ENCODE results near the gene ADGRL1.

DNA sequence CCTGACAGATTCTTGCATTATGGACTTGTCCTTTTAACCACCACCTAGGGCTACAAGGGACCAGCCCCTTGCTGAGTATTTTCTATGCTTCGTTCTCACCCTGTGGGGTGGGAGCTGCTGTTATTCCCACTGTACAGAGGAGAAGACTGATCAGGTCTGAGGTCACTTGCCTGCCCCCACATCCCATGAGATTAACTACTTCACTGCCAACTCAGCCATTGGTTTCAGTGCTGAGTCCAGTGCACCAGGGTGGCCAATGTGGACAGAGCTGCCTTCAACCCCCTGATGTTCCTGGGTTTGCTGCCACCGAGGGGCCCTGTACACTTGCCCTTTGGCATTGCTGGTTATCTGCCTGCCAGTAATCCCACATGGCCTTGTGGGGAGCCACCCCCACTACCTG lies 95.3 kb downstream of the ADGRL1 start:
- TF ChIP-seq, protein P1, sequence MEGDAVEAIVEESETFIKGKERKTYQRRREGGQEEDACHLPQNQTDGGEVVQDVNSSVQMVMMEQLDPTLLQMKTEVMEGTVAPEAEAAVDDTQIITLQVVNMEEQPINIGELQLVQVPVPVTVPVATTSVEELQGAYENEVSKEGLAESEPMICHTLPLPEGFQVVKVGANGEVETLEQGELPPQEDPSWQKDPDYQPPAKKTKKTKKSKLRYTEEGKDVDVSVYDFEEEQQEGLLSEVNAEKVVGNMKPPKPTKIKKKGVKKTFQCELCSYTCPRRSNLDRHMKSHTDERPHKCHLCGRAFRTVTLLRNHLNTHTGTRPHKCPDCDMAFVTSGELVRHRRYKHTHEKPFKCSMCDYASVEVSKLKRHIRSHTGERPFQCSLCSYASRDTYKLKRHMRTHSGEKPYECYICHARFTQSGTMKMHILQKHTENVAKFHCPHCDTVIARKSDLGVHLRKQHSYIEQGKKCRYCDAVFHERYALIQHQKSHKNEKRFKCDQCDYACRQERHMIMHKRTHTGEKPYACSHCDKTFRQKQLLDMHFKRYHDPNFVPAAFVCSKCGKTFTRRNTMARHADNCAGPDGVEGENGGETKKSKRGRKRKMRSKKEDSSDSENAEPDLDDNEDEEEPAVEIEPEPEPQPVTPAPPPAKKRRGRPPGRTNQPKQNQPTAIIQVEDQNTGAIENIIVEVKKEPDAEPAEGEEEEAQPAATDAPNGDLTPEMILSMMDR (IDR thresholded peaks at IDR 0.05; ENCODE audit: low read depth, low read length, poor library complexity, severe bottlenecking), result no peak
- no peak for TF ChIP-seq EZH2phosphoT487 (IDR thresholded peaks at IDR 0.05; ENCODE audit: borderline replicate concordance, low read length)

Measured in DOHH2 (cell line).